Immature natural killer cell (primary cell): ENCODE results near the gene AFMID. TPM values are rescaled to one million over a fixed set of nuclear protein-coding genes. Genes with fewer than 3 reads are reported as not detected.

ENCODE experiments used
- DNase-seq, 3 donors: peaks; one replicate each; pipeline ENCODE4 v3.0.0; 2022; ENCODE audit warnings: mixed read lengths in 1 of 3
- H3K27ac Mint-ChIP-seq, 6 donors: one replicate each; pipeline ENCODE4 v1.8.0; 2020; ENCODE audit warnings: mixed read lengths in 6 of 6, mild to moderate bottlenecking in 5 of 6, inconsistent platforms in 4 of 6, moderate library complexity in 3 of 6
- H3K27me3 Mint-ChIP-seq, 3 donors: one replicate each; pipeline ENCODE4 v1.8.0; 2020 to 2021; ENCODE audit warnings: low read depth in 3 of 3, mild to moderate bottlenecking in 3 of 3, mixed read lengths in 3 of 3, moderate library complexity in 3 of 3, inconsistent platforms in 1 of 3
- H3K36me3 Mint-ChIP-seq, 3 donors: one replicate each; pipeline ENCODE4 v1.8.0; 2020; ENCODE audit warnings: mixed read lengths in 3 of 3, inconsistent platforms in 2 of 3, mild to moderate bottlenecking in 2 of 3
- H3K4me1 Mint-ChIP-seq, 2 donors: one replicate each; pipeline ENCODE4 v1.8.0; 2020; ENCODE audit warnings: inconsistent platforms in 2 of 2, mild to moderate bottlenecking in 2 of 2, mixed read lengths in 2 of 2, moderate library complexity in 1 of 2
- H3K4me3 Mint-ChIP-seq, 5 donors: one replicate each; pipeline ENCODE4 v1.8.0; 2020; ENCODE audit warnings: mild to moderate bottlenecking in 5 of 5, mixed read lengths in 5 of 5, inconsistent platforms in 3 of 5, moderate library complexity in 3 of 5
- H3K9me3 Mint-ChIP-seq, 6 donors: one replicate each; pipeline ENCODE4 v1.8.0; 2020; ENCODE audit warnings: mild to moderate bottlenecking in 6 of 6, mixed read lengths in 6 of 6, inconsistent platforms in 4 of 6, moderate library complexity in 3 of 6
- polyA plus RNA-seq, 3 donors: library from polyadenylated mRNA; unstranded; fragments of 300-500 nt; fragmentation: Illumina TruSeq; gene quantifications; one replicate each; pipeline ENCODE4 v1.2.3, GENCODE V29; 2021

Gene AFMID
- polyA plus RNA-seq, 3 donors from 2014 or later: 1.0 to 3.2 (median 1.2) TPM

- H3K27ac Mint-ChIP-seq: no peak overlapping the region
- H3K4me1 Mint-ChIP-seq: no peaks in the 10 kb centered on the region
- no peak for DNase-seq
- H3K36me3 Mint-ChIP-seq: no peaks in the 10 kb centered on the region
- peaks cover 0 to 2% (median 0%) of the 10 kb centered on the region in 3 donors for H3K27me3 Mint-ChIP-seq
- H3K9me3 Mint-ChIP-seq: no peaks in the 10 kb centered on the region
- H3K4me3 Mint-ChIP-seq: no peak overlapping the region
These were observed 19.1 kb downstream of the AFMID start for GRCh38 chr17:78206298-78206697.

- H3K4me1 Mint-ChIP-seq: no peaks in the 10 kb centered on the region
- H3K27ac Mint-ChIP-seq: no peak overlapping the region
- no peaks in the 10 kb centered on the region for H3K36me3 Mint-ChIP-seq
- H3K9me3 Mint-ChIP-seq: no peaks in the 10 kb centered on the region
- no peaks in the 10 kb centered on the region for H3K27me3 Mint-ChIP-seq
- H3K4me3 Mint-ChIP-seq: no peak overlapping the region
- DNase-seq: no peak
These were observed 21.3 kb downstream of the AFMID start for GRCh38 chr17:78208486-78208885.

- H3K36me3 Mint-ChIP-seq: no peaks in the 10 kb centered on the region
- no peak overlapping the region for H3K27ac Mint-ChIP-seq
- no peak overlapping the region for H3K4me3 Mint-ChIP-seq
- peaks cover 0 to 3% of the 10 kb centered on the region in 2 donors for H3K4me1 Mint-ChIP-seq
- no peak for DNase-seq
- no peaks in the 10 kb centered on the region for H3K9me3 Mint-ChIP-seq
- no peaks in the 10 kb centered on the region for H3K27me3 Mint-ChIP-seq
These were observed 22.9 kb downstream of the AFMID start for GRCh38 chr17:78210111-78210510.

- H3K27me3 Mint-ChIP-seq: no peaks in the 10 kb centered on the region
- H3K4me3 Mint-ChIP-seq: no peak overlapping the region
- no peaks in the 10 kb centered on the region for H3K9me3 Mint-ChIP-seq
- no peak for DNase-seq
- no peak overlapping the region for H3K27ac Mint-ChIP-seq
- H3K36me3 Mint-ChIP-seq: no peaks in the 10 kb centered on the region
- peaks cover 0 to 3% of the 10 kb centered on the region in 2 donors for H3K4me1 Mint-ChIP-seq
These were observed 23.9 kb downstream of the AFMID start for GRCh38 chr17:78211032-78211431.

GRCh38 chr17:78214016-78214705 lies 27.0 kb downstream of the AFMID start, which contains the start of gene BIRC5:
Gene BIRC5 (plus strand): TSS chr17:78214253. CDS start chr17:78214317, 64 bp downstream.
- no peaks in the 10 kb centered on the region for H3K36me3 Mint-ChIP-seq
- peak within 1 kb of the TSS in 1 of 6 donors; percentile 34 for H3K27ac Mint-ChIP-seq
- no peaks in the 10 kb centered on the region for H3K9me3 Mint-ChIP-seq
- H3K27me3 Mint-ChIP-seq: no peaks in the 10 kb centered on the region
- DNase-seq: peak; percentile 84 to 86 (median 85)
- peak within 1 kb of the TSS; percentile 69 to 85 (median 80) for H3K4me3 Mint-ChIP-seq
- H3K4me1 Mint-ChIP-seq: peaks cover 0 to 3% of the 10 kb centered on the region in 2 donors

- H3K4me3 Mint-ChIP-seq: peak overlapping the region; percentile 69 to 85 (median 80)
- no peaks in the 10 kb centered on the region for H3K27me3 Mint-ChIP-seq
- H3K27ac Mint-ChIP-seq: no peak overlapping the region
- no peak for DNase-seq
- H3K36me3 Mint-ChIP-seq: no peaks in the 10 kb centered on the region
- H3K4me1 Mint-ChIP-seq: peaks cover 0 to 3% of the 10 kb centered on the region in 2 donors
- H3K9me3 Mint-ChIP-seq: no peaks in the 10 kb centered on the region
These were observed 27.5 kb downstream of the AFMID start for GRCh38 chr17:78214706-78215061.

GRCh38 chr17:78219396-78220150 lies 32.4 kb downstream of the AFMID start:
- no peak for DNase-seq
- Mint-ChIP-seq H3K27me3 (no peaks in the 10 kb centered on the region), H3K4me1 (peaks cover 0 to 2% of the 10 kb centered on the region in 2 donors), H3K9me3 (no peaks in the 10 kb centered on the region), H3K27ac (peak overlapping the region in 1 of 6 donors; percentile 36), H3K36me3 (no peaks in the 10 kb centered on the region), H3K4me3 (no peak overlapping the region)

- Mint-ChIP-seq H3K9me3 (no peaks in the 10 kb centered on the region), H3K4me3 (no peak overlapping the region), H3K27ac (no peak overlapping the region), H3K36me3 (no peaks in the 10 kb centered on the region), H3K4me1 (no peaks in the 10 kb centered on the region), H3K27me3 (peaks cover 0 to 3% (median 2%) of the 10 kb centered on the region in 3 donors)
- DNase-seq: no peak
These were observed 35.9 kb downstream of the AFMID start for GRCh38 chr17:78223061-78223460.

- H3K4me1 Mint-ChIP-seq: no peaks in the 10 kb centered on the region
- DNase-seq: no peak
- no peak overlapping the region for H3K4me3 Mint-ChIP-seq
- no peaks in the 10 kb centered on the region for H3K36me3 Mint-ChIP-seq
- H3K9me3 Mint-ChIP-seq: no peaks in the 10 kb centered on the region
- peaks cover 0 to 3% (median 2%) of the 10 kb centered on the region in 3 donors for H3K27me3 Mint-ChIP-seq
- no peak overlapping the region for H3K27ac Mint-ChIP-seq
These were observed 36.6 kb downstream of the AFMID start for GRCh38 chr17:78223765-78224164.

GRCh38 chr17:78224231-78225087 lies 37.3 kb downstream of the AFMID start:
- peaks cover 0 to 3% (median 2%) of the 10 kb centered on the region in 3 donors for H3K27me3 Mint-ChIP-seq
- no peaks in the 10 kb centered on the region for H3K9me3 Mint-ChIP-seq
- no peaks in the 10 kb centered on the region for H3K36me3 Mint-ChIP-seq
- H3K27ac Mint-ChIP-seq: no peak overlapping the region
- DNase-seq: no peak
- H3K4me3 Mint-ChIP-seq: no peak overlapping the region
- H3K4me1 Mint-ChIP-seq: no peaks in the 10 kb centered on the region

- Mint-ChIP-seq H3K9me3 (no peaks in the 10 kb centered on the region), H3K4me1 (no peaks in the 10 kb centered on the region), H3K4me3 (no peak overlapping the region), H3K36me3 (no peaks in the 10 kb centered on the region), H3K27ac (no peak overlapping the region), H3K27me3 (peaks cover 0 to 3% (median 2%) of the 10 kb centered on the region in 3 donors)
- no peak for DNase-seq
These were observed 38.1 kb downstream of the AFMID start for GRCh38 chr17:78225088-78225865.

GRCh38 chr17:78226055-78226758 lies 39.0 kb downstream of the AFMID start:
- H3K4me3 Mint-ChIP-seq: no peak overlapping the region
- H3K9me3 Mint-ChIP-seq: no peaks in the 10 kb centered on the region
- no peak for DNase-seq
- H3K27me3 Mint-ChIP-seq: peaks cover 3 to 7% (median 6%) of the 10 kb centered on the region in 3 donors
- no peaks in the 10 kb centered on the region for H3K36me3 Mint-ChIP-seq
- no peak overlapping the region for H3K27ac Mint-ChIP-seq
- H3K4me1 Mint-ChIP-seq: no peaks in the 10 kb centered on the region
